ENCODE measurements around the gene SERPINA9.
"Not testable (repeated sequence)": the region's sequence is repeated elsewhere in the genome, so short reads cannot be mapped to it uniquely, and the experiment has no call there.

The SERPINA9 gene

GRCh38 chr14:94476023-94476422 lies at the start of gene SERPINA9:
Gene SERPINA9, minus strand, starts transcription at chr14:94476197. Its CDS starts 6,357 bp downstream, at chr14:94469840.
- no peak for DNase-seq (ENCODE audit: low read depth in 2 of 2)

- no peak for DNase-seq (ENCODE audit: low read depth in 2 of 2)
Measured at GRCh38 chr14:94524093-94524492, 48.1 kb upstream of the SERPINA9 start.

GRCh38 chr14:94523265-94523664 lies 47.3 kb upstream of the SERPINA9 start:
- no peak for DNase-seq (ENCODE audit: low read depth in 2 of 2)

- DNase-seq (ENCODE audit: low read depth in 2 of 2), result no peak
Measured at GRCh38 chr14:94522115-94522724, 46.2 kb upstream of the SERPINA9 start.

- no peak for DNase-seq (ENCODE audit: low read depth in 2 of 2)
Measured at GRCh38 chr14:94521375-94522114, 45.5 kb upstream of the SERPINA9 start.

- no peak for DNase-seq (ENCODE audit: low read depth in 2 of 2)
Measured at GRCh38 chr14:94517641-94518257, 41.8 kb upstream of the SERPINA9 start.

- no peak for DNase-seq (ENCODE audit: low read depth in 2 of 2)
Measured at GRCh38 chr14:94517248-94517640, 41.2 kb upstream of the SERPINA9 start.

GRCh38 chr14:94515856-94516255 lies 39.9 kb upstream of the SERPINA9 start:
- no peak for DNase-seq (ENCODE audit: low read depth in 2 of 2)

GRCh38 chr14:94515426-94515825 lies 39.4 kb upstream of the SERPINA9 start:
- DNase-seq (ENCODE audit: low read depth in 2 of 2), result no peak

GRCh38 chr14:94514351-94514750 lies 38.4 kb upstream of the SERPINA9 start:
- DNase-seq (ENCODE audit: low read depth in 2 of 2), result no peak

GRCh38 chr14:94510481-94510880 lies 34.5 kb upstream of the SERPINA9 start:
- DNase-seq (ENCODE audit: low read depth in 2 of 2), result not testable (repeated sequence)

- no peak for DNase-seq (ENCODE audit: low read depth in 2 of 2)
Measured at GRCh38 chr14:94509356-94509755, 33.4 kb upstream of the SERPINA9 start, which contains the start of gene SERPINA12. Gene SERPINA12, minus strand, starts transcription at chr14:94509469. Its CDS starts 11,072 bp downstream, at chr14:94498397.

GRCh38 chr14:94505641-94506040 lies 29.6 kb upstream of the SERPINA9 start:
- no peak for DNase-seq (ENCODE audit: low read depth in 2 of 2)

- no peak for DNase-seq (ENCODE audit: low read depth in 2 of 2)
Measured at GRCh38 chr14:94505206-94505605, 29.2 kb upstream of the SERPINA9 start.

- DNase-seq (ENCODE audit: low read depth in 2 of 2), result no peak
Measured at GRCh38 chr14:94501588-94502516, 25.9 kb upstream of the SERPINA9 start.

- no peak for DNase-seq (ENCODE audit: low read depth in 2 of 2)
Measured at GRCh38 chr14:94500264-94500663, 24.3 kb upstream of the SERPINA9 start.

- no peak for DNase-seq (ENCODE audit: low read depth in 2 of 2)
Measured at GRCh38 chr14:94499673-94500072, 23.7 kb upstream of the SERPINA9 start.

- DNase-seq (ENCODE audit: low read depth in 2 of 2), result no peak
Measured at GRCh38 chr14:94498215-94498614, 22.2 kb upstream of the SERPINA9 start.

- DNase-seq (ENCODE audit: low read depth in 2 of 2), result no peak
Measured at GRCh38 chr14:94494085-94494484, 18.1 kb upstream of the SERPINA9 start.

GRCh38 chr14:94491511-94491910 lies 15.5 kb upstream of the SERPINA9 start:
- no peak for DNase-seq (ENCODE audit: low read depth in 2 of 2)

- no peak for DNase-seq (ENCODE audit: low read depth in 2 of 2)
Measured at GRCh38 chr14:94489336-94489735, 13.3 kb upstream of the SERPINA9 start.

- no peak for DNase-seq (ENCODE audit: low read depth in 2 of 2)
Measured at GRCh38 chr14:94486883-94487282, 10.9 kb upstream of the SERPINA9 start.
